ENCODE data around the gene SEC22C.
"Not testable (repeated sequence)": the region's sequence is repeated elsewhere in the genome, so short reads cannot be mapped to it uniquely, and the experiment has no call there.

SEC22C gene

DNA sequence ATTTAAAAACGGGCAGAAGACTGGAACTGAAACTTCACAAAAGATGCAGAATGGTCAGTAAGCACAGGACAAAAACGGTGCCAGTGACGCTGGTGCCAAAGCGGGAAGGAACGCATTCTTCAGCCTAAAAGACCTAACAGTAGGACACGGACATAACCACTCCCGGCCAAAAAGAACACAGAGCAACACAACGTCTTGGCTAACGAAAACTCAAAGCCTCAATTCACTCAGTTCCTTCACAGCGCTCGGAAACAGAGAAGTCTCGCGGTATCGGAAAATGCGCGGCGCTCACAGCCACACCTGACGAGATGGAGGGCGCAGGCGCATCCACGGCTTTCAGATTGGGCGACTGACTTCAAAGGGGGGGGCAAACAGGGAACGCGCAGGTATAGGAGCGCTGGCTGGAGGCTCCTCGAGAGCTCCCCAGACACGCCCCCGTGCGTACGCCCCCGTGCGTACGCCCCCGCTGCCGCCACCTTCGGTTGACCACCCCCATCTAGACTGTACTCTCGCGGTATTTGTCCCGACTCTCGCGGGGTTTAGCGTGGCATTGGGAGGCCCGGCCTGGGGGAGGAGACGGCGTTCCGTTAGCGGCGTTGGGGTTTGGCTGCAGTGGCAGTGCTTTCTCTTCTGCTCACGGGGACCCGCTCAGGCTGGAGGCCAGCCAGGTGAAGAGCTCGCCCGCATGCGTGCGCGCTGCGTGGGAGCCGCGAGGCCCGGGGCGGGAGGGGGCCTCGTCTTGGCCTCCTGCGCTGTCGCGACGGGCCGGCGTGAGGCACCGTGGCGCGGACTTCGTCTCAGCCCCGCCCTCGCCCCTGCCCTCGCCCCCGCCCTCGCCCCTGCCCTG lies 18.6 kb upstream of the SEC22C start, which contains the start of gene NKTR:
NKTR (plus strand) TSS at position 576 of the 847 bp plus-strand sequence. CDS start 321 bp downstream, outside the sequence.
- Histone ChIP-seq H3K27me3 (ENCODE audit: control insufficient read depth, insufficient read depth, low read length) (no peaks in the 10 kb centered on the region), H3K4me1 (ENCODE audit: control insufficient read depth, insufficient read depth, low read length) (peaks cover 6% of the 10 kb centered on the region), H3K9ac (ENCODE audit: low read depth, low read length) (peak within 1 kb of the TSS; percentile 84), H3K4me3 (ENCODE audit: low read depth, low read length) (peak within 1 kb of the TSS; percentile 71), H3K27ac (ENCODE audit: low read depth, low read length) (peak within 1 kb of the TSS; percentile 92), H3K36me3 (ENCODE audit: control insufficient read depth, insufficient read depth, low read length) (peaks cover 20% of the 10 kb centered on the region), H3K9me3 (ENCODE audit: control insufficient read depth, insufficient read depth, low read length) (no peaks in the 10 kb centered on the region)

- H3K4me1 ChIP-seq (ENCODE audit: control insufficient read depth, insufficient read depth, low read length) = peaks cover 22% of the 10 kb centered on the region
- H3K27ac ChIP-seq (ENCODE audit: low read depth, low read length); H3K9me3 ChIP-seq (ENCODE audit: control insufficient read depth, insufficient read depth, low read length); H3K4me3 ChIP-seq (ENCODE audit: low read depth, low read length); H3K27me3 ChIP-seq (ENCODE audit: control insufficient read depth, insufficient read depth, low read length); H3K9ac ChIP-seq (ENCODE audit: low read depth, low read length): not testable (repeated sequence)
- peaks cover 42% of the 10 kb centered on the region for H3K36me3 ChIP-seq (ENCODE audit: control insufficient read depth, insufficient read depth, low read length)
Measured at GRCh38 chr3:42597098-42597497, 15.3 kb upstream of the SEC22C start.

DNA sequence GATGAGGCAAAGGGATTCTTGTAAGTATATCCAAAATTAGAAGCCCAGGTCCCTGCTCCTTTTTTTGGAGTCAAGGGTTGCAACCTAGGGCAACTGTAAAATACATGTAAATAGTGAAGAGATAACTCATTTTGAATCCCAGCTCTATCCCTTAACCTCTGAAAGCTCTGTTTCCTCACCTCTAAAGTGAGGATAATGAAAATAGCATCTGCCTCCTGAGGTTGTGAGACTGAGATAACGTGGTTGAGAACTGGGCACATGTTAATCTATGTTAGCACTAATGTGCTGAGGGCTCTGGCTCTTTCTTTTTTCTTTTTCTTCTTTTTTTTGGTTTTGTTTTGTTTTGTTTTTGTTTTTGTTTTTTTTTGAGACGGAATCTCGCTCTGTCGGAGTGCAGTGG lies 13.9 kb upstream of the SEC22C start:
- Histone ChIP-seq H3K9ac (ENCODE audit: low read depth, low read length) (no peak overlapping the region), H3K4me3 (ENCODE audit: low read depth, low read length) (no peak overlapping the region), H3K36me3 (ENCODE audit: control insufficient read depth, insufficient read depth, low read length) (peaks cover 47% of the 10 kb centered on the region), H3K9me3 (ENCODE audit: control insufficient read depth, insufficient read depth, low read length) (no peaks in the 10 kb centered on the region), H3K27ac (ENCODE audit: low read depth, low read length) (peak overlapping the region; percentile 77), H3K4me1 (ENCODE audit: control insufficient read depth, insufficient read depth, low read length) (peaks cover 29% of the 10 kb centered on the region), H3K27me3 (ENCODE audit: control insufficient read depth, insufficient read depth, low read length) (no peaks in the 10 kb centered on the region)

- Histone ChIP-seq H3K36me3 (ENCODE audit: control insufficient read depth, insufficient read depth, low read length) (peaks cover 47% of the 10 kb centered on the region), H3K9me3 (ENCODE audit: control insufficient read depth, insufficient read depth, low read length) (no peaks in the 10 kb centered on the region), H3K27ac (ENCODE audit: low read depth, low read length) (peak overlapping the region; percentile 77), H3K4me1 (ENCODE audit: control insufficient read depth, insufficient read depth, low read length) (peaks cover 36% of the 10 kb centered on the region), H3K27me3 (ENCODE audit: control insufficient read depth, insufficient read depth, low read length) (no peaks in the 10 kb centered on the region), H3K9ac (ENCODE audit: low read depth, low read length) (no peak overlapping the region), H3K4me3 (ENCODE audit: low read depth, low read length) (peak overlapping the region; percentile 10; the same call in 1 of the 2 replicates)
Measured at GRCh38 chr3:42593635-42594034, 11.9 kb upstream of the SEC22C start.

GRCh38 chr3:42591811-42592210 lies 10.0 kb upstream of the SEC22C start:
- Histone ChIP-seq H3K4me3 (ENCODE audit: low read depth, low read length) (peak overlapping the region; percentile 83), H3K36me3 (ENCODE audit: control insufficient read depth, insufficient read depth, low read length) (peaks cover 46% of the 10 kb centered on the region), H3K9me3 (ENCODE audit: control insufficient read depth, insufficient read depth, low read length) (no peaks in the 10 kb centered on the region), H3K27ac (ENCODE audit: low read depth, low read length) (peak overlapping the region; percentile 53), H3K27me3 (ENCODE audit: control insufficient read depth, insufficient read depth, low read length) (no peaks in the 10 kb centered on the region), H3K4me1 (ENCODE audit: control insufficient read depth, insufficient read depth, low read length) (peaks cover 36% of the 10 kb centered on the region), H3K9ac (ENCODE audit: low read depth, low read length) (peak overlapping the region; percentile 77)

DNA sequence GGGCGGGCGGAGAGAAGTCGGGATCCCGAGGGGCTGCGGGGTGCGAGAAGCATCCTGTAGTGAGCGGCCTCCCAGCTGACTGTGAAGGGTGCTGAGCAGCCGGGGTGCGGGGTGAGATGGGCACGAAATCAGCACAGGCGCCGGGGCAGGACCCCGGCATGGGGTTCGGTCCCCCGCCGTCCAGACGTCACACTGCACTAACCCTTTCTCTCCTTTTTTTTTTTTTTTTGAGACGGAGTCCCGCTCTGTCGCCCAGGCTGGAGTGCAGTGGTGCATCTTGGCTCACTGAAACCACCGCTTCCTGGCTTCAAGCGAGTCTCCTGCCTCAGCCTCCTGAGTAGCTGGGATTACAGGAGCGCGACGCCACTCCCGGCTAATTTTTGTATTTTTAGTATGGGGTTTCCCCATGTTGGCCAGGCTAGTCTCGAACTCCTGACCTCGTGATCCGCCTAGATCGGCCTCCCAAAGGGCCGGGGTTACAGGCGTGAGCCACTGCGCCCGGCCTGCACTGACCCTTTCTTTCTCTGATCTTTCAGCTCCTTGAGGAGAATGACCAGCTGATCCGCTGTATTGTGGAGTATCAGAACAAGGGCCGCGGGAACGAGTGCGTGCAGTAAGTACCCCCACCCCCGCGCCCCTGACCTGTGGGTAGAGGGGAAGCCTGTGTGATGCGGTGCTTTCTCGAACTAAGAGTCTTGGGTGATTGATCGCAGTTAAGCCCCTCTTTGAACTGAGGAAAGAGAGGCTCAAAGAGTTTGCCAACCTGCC lies 9.4 kb upstream of the SEC22C start:
- no peaks in the 10 kb centered on the region for H3K9me3 ChIP-seq (ENCODE audit: control insufficient read depth, insufficient read depth, low read length)
- H3K27ac ChIP-seq (ENCODE audit: low read depth, low read length) = peak overlapping the region; percentile 53
- peaks cover 39% of the 10 kb centered on the region for H3K36me3 ChIP-seq (ENCODE audit: control insufficient read depth, insufficient read depth, low read length)
- H3K9ac ChIP-seq (ENCODE audit: low read depth, low read length) = peak overlapping the region; percentile 77
- H3K4me3 ChIP-seq (ENCODE audit: low read depth, low read length) = peak overlapping the region; percentile 83
- no peaks in the 10 kb centered on the region for H3K27me3 ChIP-seq (ENCODE audit: control insufficient read depth, insufficient read depth, low read length)
- H3K4me1 ChIP-seq (ENCODE audit: control insufficient read depth, insufficient read depth, low read length) = peaks cover 36% of the 10 kb centered on the region

GRCh38 chr3:42589382-42590109 lies 7.8 kb upstream of the SEC22C start:
- peak overlapping the region; percentile 69 for H3K27ac ChIP-seq (ENCODE audit: low read depth, low read length)
- peak overlapping the region; percentile 83 for H3K4me3 ChIP-seq (ENCODE audit: low read depth, low read length)
- peaks cover 27% of the 10 kb centered on the region for H3K36me3 ChIP-seq (ENCODE audit: control insufficient read depth, insufficient read depth, low read length)

DNA sequence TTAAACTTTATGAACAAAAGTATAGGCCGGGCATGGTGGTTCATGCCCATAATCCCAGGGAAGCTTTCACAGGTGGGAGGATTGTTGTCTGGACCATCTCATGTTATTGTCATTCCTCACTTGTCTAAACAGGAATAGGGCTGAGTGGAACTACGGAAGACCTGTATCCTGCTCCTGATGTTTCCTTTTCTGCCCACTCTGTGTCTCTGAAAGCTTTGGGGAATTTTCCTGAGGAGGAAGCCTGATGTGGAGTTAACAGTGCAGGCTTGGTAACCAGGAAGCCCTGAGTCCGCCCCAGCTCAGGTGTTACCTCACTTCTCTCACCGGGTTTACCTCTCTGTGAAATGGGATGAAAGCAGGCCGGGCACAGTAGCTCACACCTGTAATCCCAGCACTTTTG lies 6.9 kb upstream of the SEC22C start:
- H3K4me1 ChIP-seq (ENCODE audit: control insufficient read depth, insufficient read depth, low read length) = peaks cover 22% of the 10 kb centered on the region
- H3K36me3 ChIP-seq (ENCODE audit: control insufficient read depth, insufficient read depth, low read length) = peaks cover 17% of the 10 kb centered on the region
- H3K4me3 ChIP-seq (ENCODE audit: low read depth, low read length) = no peak overlapping the region
- H3K27ac ChIP-seq (ENCODE audit: low read depth, low read length) = no peak overlapping the region
- no peaks in the 10 kb centered on the region for H3K27me3 ChIP-seq (ENCODE audit: control insufficient read depth, insufficient read depth, low read length)
- no peaks in the 10 kb centered on the region for H3K9me3 ChIP-seq (ENCODE audit: control insufficient read depth, insufficient read depth, low read length)
- H3K9ac ChIP-seq (ENCODE audit: low read depth, low read length) = no peak overlapping the region

More at GRCh38 chr3:42589382-42590109, 7.8 kb upstream of the SEC22C start:
- Histone ChIP-seq H3K27me3 (ENCODE audit: control insufficient read depth, insufficient read depth, low read length) (no peaks in the 10 kb centered on the region), H3K9me3 (ENCODE audit: control insufficient read depth, insufficient read depth, low read length) (no peaks in the 10 kb centered on the region), H3K9ac (ENCODE audit: low read depth, low read length) (0 out of 2 replicates have a peak overlapping the region, but pooled peaks have one; percentile 31), H3K4me1 (ENCODE audit: control insufficient read depth, insufficient read depth, low read length) (peaks cover 27% of the 10 kb centered on the region)

- Histone ChIP-seq H3K27me3 (ENCODE audit: control insufficient read depth, insufficient read depth, low read length) (no peaks in the 10 kb centered on the region), H3K9ac (ENCODE audit: low read depth, low read length) (peak overlapping the region; percentile 84), H3K27ac (ENCODE audit: low read depth, low read length) (peak overlapping the region; percentile 97), H3K36me3 (ENCODE audit: control insufficient read depth, insufficient read depth, low read length) (peaks cover 4% of the 10 kb centered on the region; the same call in 1 of the 2 replicates), H3K4me3 (ENCODE audit: low read depth, low read length) (peak overlapping the region; percentile 77), H3K4me1 (ENCODE audit: control insufficient read depth, insufficient read depth, low read length) (peaks cover 18% of the 10 kb centered on the region), H3K9me3 (ENCODE audit: control insufficient read depth, insufficient read depth, low read length) (no peaks in the 10 kb centered on the region)
Measured at GRCh38 chr3:42582474-42583070, 805 bp upstream of the SEC22C start.

DNA sequence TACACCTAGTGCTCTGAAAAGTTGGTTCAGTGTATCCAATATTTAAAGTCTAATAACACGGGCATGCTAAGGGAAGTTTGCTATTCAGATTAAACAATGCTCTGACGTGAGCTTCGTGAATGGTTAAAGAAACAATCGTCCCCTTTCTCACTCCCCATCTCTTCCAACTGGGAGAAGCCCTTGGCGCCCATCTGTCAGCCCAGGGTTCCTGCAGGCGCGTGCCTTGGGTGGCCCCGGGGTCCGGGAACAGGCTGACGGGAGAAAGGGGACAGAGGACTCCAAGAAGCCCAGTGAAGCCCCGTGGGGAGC lies 413 bp downstream of the SEC22C start:
- no peaks in the 10 kb centered on the region for H3K27me3 ChIP-seq (ENCODE audit: control insufficient read depth, insufficient read depth, low read length)
- H3K9ac ChIP-seq (ENCODE audit: low read depth, low read length) = peak overlapping the region; percentile 68
- peak overlapping the region; percentile 97 for H3K27ac ChIP-seq (ENCODE audit: low read depth, low read length)
- H3K9me3 ChIP-seq (ENCODE audit: control insufficient read depth, insufficient read depth, low read length) = no peaks in the 10 kb centered on the region
- H3K4me1 ChIP-seq (ENCODE audit: control insufficient read depth, insufficient read depth, low read length) = peaks cover 18% of the 10 kb centered on the region
- peaks cover 4% of the 10 kb centered on the region; the same call in 1 of the 2 replicates for H3K36me3 ChIP-seq (ENCODE audit: control insufficient read depth, insufficient read depth, low read length)
- H3K4me3 ChIP-seq (ENCODE audit: low read depth, low read length) = peak overlapping the region; percentile 77

All from HUES48 (cell line).